ENCODE data around the gene EIF3F. TPM values are rescaled to one million over a fixed set of nuclear protein-coding genes. Genes with fewer than 3 reads are reported as not detected.

The EIF3F gene
- total and polyA plus RNA-seq, 9 of the 15 experiments (the other 6 are each of a cell fraction or from before 2014, with no cell fraction given), result 50.1 to 259 (median 135) TPM

- FAIRE-seq, result no peak
- no TSS peak for BruUV-seq (replicated peaks)
Observed at GRCh38 chr11:7941146-7941545, 46.0 kb upstream of the EIF3F start.

DNA sequence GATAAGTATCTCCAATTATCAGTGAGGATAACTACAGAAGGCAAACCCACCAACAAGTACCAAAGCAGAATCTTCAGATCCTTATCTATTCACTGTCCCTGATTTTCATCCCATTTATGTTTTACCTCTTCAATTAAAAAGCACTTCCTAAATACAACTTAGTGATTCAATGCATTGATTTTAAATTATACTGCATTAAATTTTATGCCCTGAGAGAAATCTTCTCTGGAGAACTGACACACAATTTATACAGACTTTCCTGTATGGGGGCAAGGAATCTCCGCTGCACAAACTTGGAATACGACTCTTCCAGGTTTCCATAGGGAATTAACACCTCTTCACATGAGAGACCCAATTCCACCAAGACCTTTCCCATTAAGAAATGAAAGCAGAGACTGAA, 45.5 kb upstream of the EIF3F start, which contains the start of gene OR10A3:
Gene OR10A3 (minus strand): TSS at position 101 of the 400 bp plus-strand sequence. CDS start 2,188 bp downstream, outside the sequence.
- H3K27me3 ChIP-seq (ENCODE audit: control insufficient read depth in 2 of 2, insufficient read depth in 2 of 2, low read length in 2 of 2), result no peaks in the 10 kb centered on the region; a peak in 1 of 5 replicates
- no peak within 1 kb of the TSS for H3K4me2 ChIP-seq (ENCODE audit: insufficient read depth, low read length)
- DNase-seq (ENCODE audit: extremely low read depth in 1 of 4, low spot score in 3 of 4) (no peak), ATAC-seq (no peak), FAIRE-seq (no peak)
- H3K36me3 ChIP-seq (ENCODE audit: control insufficient read depth, insufficient read depth, low read length), result no peaks in the 10 kb centered on the region
- H3K9ac ChIP-seq (ENCODE audit: insufficient read depth in 1 of 2, low read depth in 2 of 2, low read length in 2 of 2), result no peak within 1 kb of the TSS
- no peaks in the 10 kb centered on the region for H3K9me1 ChIP-seq (ENCODE audit: control insufficient read depth, insufficient read depth, low read length)
- intact Hi-C loops (cut with micrococcal nuclease), result no loop called here
- ChIA-PET POLR2A (no interaction called here), CTCF (ENCODE audit: low intra/inter-chr PET ratio) (no interaction called here)
- no peak within 1 kb of the TSS for H2AFZ ChIP-seq (ENCODE audit: low read depth, low read length)
- H3K9me3 ChIP-seq (replicated peaks; ENCODE audit: control insufficient read depth, insufficient read depth, low read depth, low read length), result no peaks in the 10 kb centered on the region
- in situ Hi-C loops (cut with MboI), result no loop called here
- no peaks in the 10 kb centered on the region for H3K79me2 ChIP-seq (ENCODE audit: control insufficient read depth, insufficient read depth, low read length)
- H3K4me1 ChIP-seq (replicated peaks in 1 of 2; ENCODE audit: control insufficient read depth in 2 of 2, insufficient read depth in 2 of 2, low read length in 2 of 2), result no peaks in the 10 kb centered on the region
- no peak within 1 kb of the TSS for H3K27ac ChIP-seq (ENCODE audit: extremely low read depth, low read depth, low read length)
- WGBS (ENCODE audit: insufficient coverage, low coverage, missing lambda C conversion rate), result 0% methylated on average over 2 of the region's 2 CpGs
- BruUV-seq (replicated peaks), result no TSS peak
- no peaks in the 10 kb centered on the region for H4K20me1 ChIP-seq (replicated peaks; ENCODE audit: control insufficient read depth, insufficient read depth, low read length)
- H3K4me3 ChIP-seq, result no peak within 1 kb of the TSS
- TF ChIP-seq ZBTB40 (IDR thresholded peaks at IDR 0.05) (no peak), ZBTB40 (CRISPR knock-in tag; IDR thresholded peaks at IDR 0.05) (no peak), ZNF41 (CRISPR knock-in tag; conservative IDR thresholded peaks at IDR 0.05) (no peak), ZNF583 (CRISPR knock-in tag; IDR thresholded peaks at IDR 0.05) (no peak), RBM39 (optimal IDR thresholded peaks at IDR 0.05; ENCODE audit: low read depth, low read length) (no peak)

More at GRCh38 chr11:7941146-7941545, 46.0 kb upstream of the EIF3F start:
- Histone ChIP-seq H3K4me1 (replicated peaks in 1 of 2; ENCODE audit: control insufficient read depth in 2 of 2, insufficient read depth in 2 of 2, low read length in 2 of 2) (no peaks in the 10 kb centered on the region), H3K9ac (ENCODE audit: insufficient read depth in 1 of 2, low read depth in 2 of 2, low read length in 2 of 2) (no peak overlapping the region), H3K27ac (ENCODE audit: extremely low read depth, low read depth, low read length) (no peak overlapping the region), H3K27me3 (ENCODE audit: control insufficient read depth in 2 of 2, insufficient read depth in 2 of 2, low read length in 2 of 2) (no peaks in the 10 kb centered on the region; a peak in 1 of 5 replicates), H3K9me1 (ENCODE audit: control insufficient read depth, insufficient read depth, low read length) (no peaks in the 10 kb centered on the region), H3K36me3 (ENCODE audit: control insufficient read depth, insufficient read depth, low read length) (no peaks in the 10 kb centered on the region), H3K79me2 (ENCODE audit: control insufficient read depth, insufficient read depth, low read length) (no peaks in the 10 kb centered on the region), H3K9me3 (replicated peaks; ENCODE audit: control insufficient read depth, insufficient read depth, low read depth, low read length) (no peaks in the 10 kb centered on the region), H3K4me2 (ENCODE audit: insufficient read depth, low read length) (no peak overlapping the region), H4K20me1 (replicated peaks; ENCODE audit: control insufficient read depth, insufficient read depth, low read length) (no peaks in the 10 kb centered on the region), H2AFZ (ENCODE audit: low read depth, low read length) (no peak overlapping the region), H3K4me3 (no peak overlapping the region)
- POLR2A ChIA-PET, result no interaction called here
- DNase-seq (ENCODE audit: extremely low read depth in 1 of 4, low spot score in 3 of 4) (no peak), ATAC-seq (no peak)
- TF ChIP-seq ZNF316 (IDR thresholded peaks at IDR 0.05) (peak; percentile 70), SRF (CRISPR knock-in tag; IDR thresholded peaks at IDR 0.05) (no peak), C11orf30 (IDR thresholded peaks at IDR 0.05; ENCODE audit: low read depth) (peak; percentile 61), MAFK (IDR thresholded peaks at IDR 0.05; ENCODE audit: low read length) (peak; percentile 26; the same call in 1 of the 2 replicates), ZBTB17 (CRISPR knock-in tag; IDR thresholded peaks at IDR 0.05) (no peak)
- 0% methylated on average over 5 of the region's 5 CpGs for WGBS (ENCODE audit: insufficient coverage, low coverage, missing lambda C conversion rate)
- in situ Hi-C loops (cut with MboI) (no loop called here), intact Hi-C loops (cut with micrococcal nuclease) (no loop called here)
- CTCF ChIA-PET (ENCODE audit: low intra/inter-chr PET ratio), result no interaction called here

Data from K562 (cell line).